Measurements from ENCODE around the gene SYPL2. TPM values are rescaled to one million over a fixed set of nuclear protein-coding genes. Genes with fewer than 3 reads are reported as not detected.

SYPL2 gene
- total and polyA plus RNA-seq, 3 donors from 2014 or later, result 29.7 to 67.5 (median 46.1) TPM

- no peak overlapping the region for H3K4me3 ChIP-seq
- intact Hi-C loops (cut with DNase I; ENCODE audit: low total_unique reads), result no loop called here
- TF ChIP-seq POLR2A (IDR thresholded peaks at IDR 0.05) (no peak), CTCF (IDR thresholded peaks at IDR 0.05) (no peak)
- 47 to 66% methylated on average over 9 to 25 of the region's 25 CpGs for WGBS, 2 donors
- no peaks in the 10 kb centered on the region for H3K36me3 ChIP-seq (ENCODE audit: low read depth, missing control alignments)
- no peaks in the 10 kb centered on the region for H3K9me3 ChIP-seq
- H3K27ac ChIP-seq, result no peak overlapping the region
- H3K4me1 ChIP-seq, result peaks cover 6% of the 10 kb centered on the region
- no peak for DNase-seq
- no peaks in the 10 kb centered on the region for H3K27me3 ChIP-seq
Observed at GRCh38 chr1:109508001-109508872, 41.9 kb downstream of the SYPL2 start.

GRCh38 chr1:109508873-109509175 lies 42.5 kb downstream of the SYPL2 start:
- no peak for TF ChIP-seq CTCF (IDR thresholded peaks at IDR 0.05)
- no peak for TF ChIP-seq POLR2A (IDR thresholded peaks at IDR 0.05)
- DNase-seq, result no peak
- WGBS, 2 donors, result 48 to 59% methylated on average over 4 to 7 of the region's 7 CpGs
- H3K27ac ChIP-seq, result no peak overlapping the region
- H3K4me1 ChIP-seq, result peaks cover 6% of the 10 kb centered on the region
- intact Hi-C loops (cut with DNase I; ENCODE audit: low total_unique reads), result no loop called here
- no peaks in the 10 kb centered on the region for H3K27me3 ChIP-seq
- H3K4me3 ChIP-seq, result peak overlapping the region; percentile 68 to 72
- no peaks in the 10 kb centered on the region for H3K36me3 ChIP-seq (ENCODE audit: low read depth, missing control alignments)
- H3K9me3 ChIP-seq, result no peaks in the 10 kb centered on the region

GRCh38 chr1:109509176-109510134 lies 43.1 kb downstream of the SYPL2 start, which contains the start of gene AMIGO1:
TSS of gene AMIGO1 (minus strand) at chr1:109509727. CDS start at chr1:109508912, 815 bp downstream.
- intact Hi-C loops (cut with DNase I; ENCODE audit: low total_unique reads), result no loop called here

DNA sequence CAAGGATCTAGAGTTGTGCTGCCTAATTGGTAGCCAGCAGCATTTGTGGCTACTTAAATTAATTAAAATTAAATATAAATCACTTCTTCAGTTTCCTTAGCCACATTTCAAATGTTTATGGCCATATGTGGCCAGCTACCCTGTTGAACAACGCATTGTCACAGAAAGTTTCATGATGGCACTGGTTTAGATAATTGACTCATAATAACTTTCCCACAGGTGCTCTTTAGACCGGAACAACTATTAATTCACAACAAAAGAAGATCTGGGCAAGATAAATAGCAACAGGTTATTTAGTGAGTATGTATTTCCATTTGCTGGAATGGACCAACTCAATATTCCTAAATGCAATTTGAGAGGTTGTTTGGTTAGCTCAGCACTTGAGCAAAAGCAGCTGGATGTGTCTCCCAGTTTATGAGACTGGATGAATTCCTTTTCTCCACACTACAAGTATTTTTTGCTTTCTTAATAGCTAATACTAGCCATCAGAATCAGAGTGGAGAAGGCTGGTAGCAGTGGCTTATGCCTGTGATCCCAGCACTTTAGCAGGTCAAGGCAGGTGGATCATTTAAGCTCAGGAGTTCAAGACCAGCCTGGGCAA lies 46.9 kb downstream of the SYPL2 start:
- TF ChIP-seq CTCF (IDR thresholded peaks at IDR 0.05) (no peak), POLR2A (IDR thresholded peaks at IDR 0.05) (no peak)
- no peak overlapping the region for H3K27ac ChIP-seq
- H3K27me3 ChIP-seq, result no peaks in the 10 kb centered on the region
- H3K4me3 ChIP-seq, result no peak overlapping the region
- 91 to 94% methylated on average over 2 of the region's 2 CpGs for WGBS, 2 donors
- no peaks in the 10 kb centered on the region for H3K9me3 ChIP-seq
- H3K4me1 ChIP-seq, result peaks cover 6% of the 10 kb centered on the region
- intact Hi-C loops (cut with DNase I; ENCODE audit: low total_unique reads), result no loop called here
- no peak for DNase-seq
- no peaks in the 10 kb centered on the region for H3K36me3 ChIP-seq (ENCODE audit: low read depth, missing control alignments)

More at GRCh38 chr1:109509176-109510134, 43.1 kb downstream of the SYPL2 start, which contains the start of gene AMIGO1:
- WGBS, 2 donors, result 0 to 1% methylated on average over 19 to 66 of the region's 100 CpGs
- Histone ChIP-seq H3K27me3 (no peaks in the 10 kb centered on the region), H3K4me3 (peak within 1 kb of the TSS; percentile 68 to 72), H3K27ac (no peak within 1 kb of the TSS), H3K4me1 (peaks cover 6% of the 10 kb centered on the region), H3K36me3 (ENCODE audit: low read depth, missing control alignments) (no peaks in the 10 kb centered on the region), H3K9me3 (no peaks in the 10 kb centered on the region)
- DNase-seq, result peak; percentile 77
- no peak for TF ChIP-seq CTCF (IDR thresholded peaks at IDR 0.05)
- no peak for TF ChIP-seq POLR2A (IDR thresholded peaks at IDR 0.05)

All from testis (tissue), 3 donors.